HG03108 (cell line): ENCODE results near the gene NOS2.

ENCODE experiments used
- ATAC-seq: cut with Tn5 transposase; IDR thresholded peaks from one replicate; pipeline ENCODE4 v1.9.1; 2021; ENCODE audit warnings: moderate library complexity; ENCODE audit not compliant: unreplicated experiment

NOS2 gene

GRCh38 chr17:27821318-27821717, 21.0 kb upstream of the NOS2 start:
- no peak for ATAC-seq

GRCh38 chr17:27819145-27819544, 18.8 kb upstream of the NOS2 start:
- no peak for ATAC-seq

- no peak for ATAC-seq
Observed at GRCh38 chr17:27818401-27819105, 18.2 kb upstream of the NOS2 start.

- ATAC-seq = no peak
Observed at GRCh38 chr17:27817731-27818130, 17.4 kb upstream of the NOS2 start.

GRCh38 chr17:27816946-27817345, 16.6 kb upstream of the NOS2 start:
- no peak for ATAC-seq

GRCh38 chr17:27811961-27812360, 11.6 kb upstream of the NOS2 start:
- ATAC-seq = no peak

GRCh38 chr17:27810902-27811557, 10.7 kb upstream of the NOS2 start:
- ATAC-seq = no peak

- ATAC-seq = peak; percentile 31
Observed at GRCh38 chr17:27810211-27810901, 10.0 kb upstream of the NOS2 start.

- ATAC-seq = no peak
Observed at GRCh38 chr17:27809555-27809954, 9.2 kb upstream of the NOS2 start.

- ATAC-seq = no peak
Observed at GRCh38 chr17:27808628-27809027, 8.3 kb upstream of the NOS2 start.

- ATAC-seq = peak; percentile 67
Observed at GRCh38 chr17:27807567-27808470, 7.5 kb upstream of the NOS2 start.

GRCh38 chr17:27805520-27806146, 5.3 kb upstream of the NOS2 start:
- ATAC-seq = no peak

GRCh38 chr17:27804113-27804512, 3.8 kb upstream of the NOS2 start:
- no peak for ATAC-seq

- ATAC-seq = no peak
Observed at GRCh38 chr17:27802962-27803680, 2.8 kb upstream of the NOS2 start.

- no peak for ATAC-seq
Observed at GRCh38 chr17:27802033-27802432, 1.7 kb upstream of the NOS2 start.

- ATAC-seq = no peak
Observed at GRCh38 chr17:27798376-27798775, 2.0 kb downstream of the NOS2 start.

- ATAC-seq = no peak
Observed at GRCh38 chr17:27797390-27798091, 2.8 kb downstream of the NOS2 start.

GRCh38 chr17:27793906-27794569, 6.3 kb downstream of the NOS2 start:
- no peak for ATAC-seq
